DMS 273 treated with DMSO at 0.1 percent for 48 hours (cell line): ENCODE results near the gene ADD2.

Source experiments
- DNase-seq: peaks from one replicate; lab custom pipeline; 2025; lab: John Stamatoyannopoulos, UW

Gene ADD2

DNA sequence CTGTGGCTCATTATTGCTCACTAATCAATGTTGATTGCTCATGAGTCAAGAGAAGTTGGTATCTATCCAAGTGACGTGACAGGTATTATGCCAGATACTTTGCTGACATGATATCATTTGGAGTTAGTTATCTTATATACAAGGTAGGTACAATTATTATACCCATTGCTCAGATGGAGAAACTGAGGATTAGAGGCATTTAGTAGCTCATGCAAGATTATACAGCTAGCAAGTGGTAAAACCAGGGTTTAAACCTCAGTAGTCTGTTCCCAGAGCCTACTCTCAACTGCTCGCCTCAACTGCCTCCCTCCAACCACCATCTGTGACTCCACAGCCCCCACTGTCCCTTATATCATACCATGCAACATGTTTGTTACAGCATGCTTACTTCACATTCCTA lies 16.3 kb upstream of the ADD2 start:
- no peak for DNase-seq

GRCh38 chr2:70779911-70780545 lies 12.0 kb upstream of the ADD2 start:
- no peak for DNase-seq

GRCh38 chr2:70779491-70779890 lies 11.5 kb upstream of the ADD2 start:
- no peak for DNase-seq

DNA sequence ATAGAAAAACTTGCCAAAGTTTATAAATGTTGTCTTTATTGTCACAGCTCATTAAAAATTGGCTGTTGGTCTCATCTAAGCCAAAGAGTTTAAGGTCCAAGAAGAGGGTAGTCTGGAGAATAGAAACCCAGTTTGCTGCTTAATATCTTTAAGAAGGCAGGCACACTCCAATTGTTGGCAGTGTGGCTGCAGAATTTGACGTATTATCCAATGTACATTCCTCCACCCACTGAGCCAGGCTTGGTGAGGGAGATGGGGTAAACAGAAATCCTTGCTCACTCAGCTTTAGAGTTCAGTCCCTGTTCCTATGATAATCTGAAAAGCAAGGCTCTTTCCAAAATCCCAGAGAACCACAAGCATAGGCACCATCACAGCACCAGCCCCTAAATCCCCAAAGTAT lies 10.7 kb upstream of the ADD2 start:
- no peak for DNase-seq

- no peak for DNase-seq
Observed at GRCh38 chr2:70777450-70777849, 9.4 kb upstream of the ADD2 start.

DNA sequence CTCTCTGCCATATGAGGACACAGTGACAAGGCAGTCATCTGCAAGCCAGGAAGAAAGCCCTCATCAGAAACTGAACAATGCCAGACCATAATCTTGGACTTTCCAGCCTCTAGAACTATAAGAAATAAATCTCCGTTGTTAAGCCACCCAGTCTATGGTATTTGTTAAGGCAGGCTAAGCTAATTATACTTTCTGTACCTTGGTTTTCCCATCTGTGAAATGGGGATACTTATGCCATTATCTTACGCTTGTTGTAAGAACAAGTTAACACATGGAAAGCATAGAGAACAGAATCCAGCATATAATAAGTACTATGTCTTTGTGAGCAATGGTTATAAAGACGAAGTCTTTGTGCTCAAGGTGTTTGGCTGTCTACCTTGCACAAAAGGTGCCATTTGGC lies 8.3 kb upstream of the ADD2 start:
- DNase-seq, result no peak

DNA sequence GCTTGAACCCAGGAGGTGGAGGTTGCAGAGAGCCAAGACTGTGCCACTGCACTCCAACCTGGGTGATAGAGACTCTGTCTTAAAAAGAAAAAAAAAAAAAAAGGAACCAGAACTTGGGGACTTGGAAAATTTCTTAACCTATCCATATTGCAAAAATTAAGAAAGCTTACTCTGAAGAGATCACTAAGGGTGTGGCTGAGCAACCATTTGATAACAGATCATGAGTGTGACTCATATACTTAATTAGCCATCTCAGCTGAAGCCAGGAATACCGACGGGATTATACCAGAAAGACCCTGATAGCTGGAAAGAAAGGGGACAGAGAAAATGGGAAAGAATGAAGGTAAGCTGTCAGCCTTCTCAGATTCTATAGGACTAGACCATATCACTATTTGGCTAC lies 7.1 kb upstream of the ADD2 start:
- no peak for DNase-seq

GRCh38 chr2:70772486-70773155 lies 4.6 kb upstream of the ADD2 start:
- no peak for DNase-seq

- DNase-seq, result no peak
Observed at GRCh38 chr2:70771446-70771845, 3.4 kb upstream of the ADD2 start.

- DNase-seq, result no peak
Observed at GRCh38 chr2:70769450-70769849, 1.4 kb upstream of the ADD2 start.

GRCh38 chr2:70768590-70769085 lies 638 bp upstream of the ADD2 start:
- no peak for DNase-seq

DNA sequence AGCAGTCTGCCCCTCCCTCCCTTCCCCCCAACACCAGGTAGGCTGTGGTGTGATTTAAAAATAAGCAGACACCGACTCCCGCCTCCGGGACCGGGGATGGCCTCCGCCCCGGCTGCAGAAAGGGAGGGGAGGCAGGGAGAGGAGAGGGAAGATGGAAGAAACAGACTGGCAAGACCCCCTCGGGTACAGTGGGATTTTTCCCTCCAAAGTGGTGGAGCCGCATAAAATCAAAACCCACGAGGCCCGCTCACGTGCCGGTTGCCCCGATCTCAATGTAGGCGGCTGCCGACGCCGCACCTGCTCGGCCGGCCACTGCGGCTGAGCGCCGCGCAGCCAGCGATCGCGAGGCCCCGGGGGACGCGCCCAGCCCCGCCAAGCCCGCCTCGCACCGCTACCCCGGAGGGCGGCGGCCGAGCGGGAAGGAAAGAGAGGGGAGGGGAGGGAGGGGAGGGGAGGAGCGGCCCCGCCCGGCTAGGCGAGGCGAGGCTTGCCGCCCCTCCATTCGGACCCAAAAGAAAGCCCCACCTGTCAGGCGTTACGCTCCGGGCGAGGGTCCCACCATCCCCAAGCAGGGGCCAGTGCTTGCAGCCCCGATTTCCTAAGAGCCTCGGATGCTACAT lies 811 bp downstream of the ADD2 start:
- DNase-seq, result no peak

DNA sequence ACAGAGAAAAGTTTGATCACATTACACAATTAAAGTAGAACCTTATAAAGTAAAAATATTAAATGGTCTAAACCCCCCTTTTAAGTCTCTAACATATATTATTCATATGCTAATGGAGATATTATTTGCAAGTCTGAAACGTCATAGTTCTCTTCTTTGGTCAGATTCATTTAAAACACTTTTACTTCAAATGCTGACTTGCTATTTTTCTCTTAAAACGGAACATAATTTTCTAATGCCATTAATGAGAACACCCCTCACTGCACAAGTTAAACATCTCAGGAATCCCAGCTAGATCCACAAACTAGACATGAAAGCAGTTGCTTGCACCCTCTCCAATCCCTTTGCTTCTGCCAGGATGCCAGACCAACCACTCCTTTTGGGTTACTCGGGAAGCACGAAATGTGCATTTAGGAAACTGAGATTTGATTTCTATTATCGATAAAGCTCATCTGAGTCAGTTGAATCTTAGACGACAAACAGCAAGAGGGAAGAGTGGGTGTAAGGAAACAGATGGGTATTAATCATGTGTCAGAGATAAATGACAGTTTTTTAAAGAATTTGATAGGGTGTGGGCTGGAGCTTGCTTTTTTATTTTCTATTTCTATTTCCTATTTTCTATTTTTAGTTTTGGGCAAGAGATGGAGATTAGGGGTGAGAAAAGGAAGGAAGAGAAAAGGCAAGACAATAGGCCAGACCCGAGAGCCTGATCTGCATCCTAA lies 1.5 kb downstream of the ADD2 start:
- no peak for DNase-seq

DNA sequence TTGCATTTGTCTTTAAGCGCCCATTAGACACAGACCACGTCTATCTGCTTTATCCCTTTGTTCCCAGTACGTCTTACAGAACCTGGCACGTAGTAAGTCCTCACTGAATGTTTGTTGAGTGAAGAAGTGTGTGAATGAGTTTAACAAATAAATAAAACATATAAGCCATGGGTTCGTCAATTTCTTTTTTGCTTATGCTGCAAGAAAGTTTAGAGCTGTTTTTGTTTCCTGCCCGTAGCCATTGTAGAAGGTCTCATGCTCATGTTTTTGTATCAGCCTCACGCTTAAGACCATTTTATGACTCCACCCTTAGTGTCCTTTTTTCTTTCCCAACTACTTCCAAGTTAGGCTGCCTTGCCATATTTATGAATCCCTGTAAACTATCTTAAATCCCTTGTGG lies 2.5 kb downstream of the ADD2 start:
- DNase-seq, result no peak

- no peak for DNase-seq
Observed at GRCh38 chr2:70759446-70759845, 8.6 kb downstream of the ADD2 start.

DNA sequence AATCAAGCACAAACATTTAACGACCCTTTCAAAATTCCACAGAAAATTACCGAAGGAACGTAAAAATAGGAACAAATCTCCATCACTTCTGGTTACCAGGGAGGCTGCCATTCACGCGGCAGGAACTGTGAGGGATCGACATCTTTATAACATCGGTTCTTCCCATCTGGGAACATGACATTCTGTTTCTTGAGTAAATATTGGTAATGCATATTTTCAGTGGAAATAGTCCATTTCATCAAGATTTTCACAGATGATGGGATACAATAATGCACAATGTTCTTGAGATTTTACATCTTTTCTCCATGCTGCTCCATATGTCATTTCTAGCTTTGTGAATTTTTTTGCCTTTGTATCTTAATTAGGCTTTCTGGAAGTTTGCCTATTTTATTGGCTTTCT lies 10.0 kb downstream of the ADD2 start:
- DNase-seq, result no peak

GRCh38 chr2:70757360-70757759 lies 10.6 kb downstream of the ADD2 start:
- DNase-seq, result no peak

- no peak for DNase-seq
Observed at GRCh38 chr2:70756128-70756527, 11.9 kb downstream of the ADD2 start.

DNA sequence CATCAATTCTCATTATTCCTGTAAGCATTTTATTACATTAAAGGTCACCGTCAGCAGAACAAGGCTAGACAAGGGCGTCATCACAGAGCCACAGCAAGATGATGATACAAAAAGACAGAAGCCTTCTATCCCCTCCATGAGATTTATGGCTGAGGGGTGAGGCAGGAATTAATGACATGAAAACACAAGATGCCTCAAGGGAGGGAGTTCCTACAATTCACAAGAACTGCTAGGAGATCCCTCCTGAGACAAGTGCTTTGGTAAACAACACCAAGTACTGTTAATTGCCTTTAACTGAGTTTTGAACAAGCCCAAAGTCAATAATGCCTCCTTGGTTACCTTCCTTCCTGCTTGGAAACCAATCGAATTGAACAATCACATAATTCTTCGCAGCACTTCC lies 14.1 kb downstream of the ADD2 start:
- DNase-seq, result no peak

- no peak for DNase-seq
Observed at GRCh38 chr2:70753031-70753430, 15.0 kb downstream of the ADD2 start.

GRCh38 chr2:70752396-70752795 lies 15.6 kb downstream of the ADD2 start:
- no peak for DNase-seq

GRCh38 chr2:70751881-70752280 lies 16.1 kb downstream of the ADD2 start:
- DNase-seq, result no peak

GRCh38 chr2:70750320-70750719 lies 17.7 kb downstream of the ADD2 start:
- DNase-seq, result no peak
